ENCODE results near the gene GCC2.
"Not testable (repeated sequence)": the region's sequence is repeated elsewhere in the genome, so short reads cannot be mapped to it uniquely, and the experiment has no call there.

The GCC2 gene

DNA sequence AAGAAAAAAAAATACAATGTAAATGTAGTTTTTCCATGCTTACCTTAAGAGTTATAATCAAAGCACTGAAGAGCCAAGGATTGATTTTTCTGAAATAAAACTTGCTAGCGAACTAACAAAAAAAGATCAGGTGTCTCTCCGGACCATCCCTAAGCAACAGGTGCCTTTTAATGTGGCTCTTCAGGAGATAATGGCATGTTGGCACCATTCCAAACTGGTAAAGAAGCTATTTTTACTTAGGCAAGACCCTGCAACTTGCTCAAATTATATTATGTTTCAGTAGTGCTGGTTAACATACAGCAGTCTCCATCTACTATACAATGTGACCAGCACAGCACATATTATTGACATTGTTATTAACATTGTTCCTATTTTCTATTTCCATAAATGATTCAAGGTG lies 2.3 kb upstream of the GCC2 start:
- Histone ChIP-seq H3K27ac (ENCODE audit: low read depth, low read length) (no peak overlapping the region), H3K9me3 (ENCODE audit: control insufficient read depth, insufficient read depth, low read depth, low read length) (peaks cover 10% of the 10 kb centered on the region), H3K4me1 (ENCODE audit: control insufficient read depth, insufficient read depth, low read length) (peaks cover 11% of the 10 kb centered on the region; the same call in 1 of the 2 replicates), H3K9ac (ENCODE audit: low read length) (no peak overlapping the region), H3K36me3 (ENCODE audit: control insufficient read depth, insufficient read depth, low read length) (peaks cover 7% of the 10 kb centered on the region), H3K27me3 (ENCODE audit: control insufficient read depth, insufficient read depth, low read length) (no peaks in the 10 kb centered on the region), H3K4me3 (ENCODE audit: low read depth, low read length) (no peak overlapping the region)

DNA sequence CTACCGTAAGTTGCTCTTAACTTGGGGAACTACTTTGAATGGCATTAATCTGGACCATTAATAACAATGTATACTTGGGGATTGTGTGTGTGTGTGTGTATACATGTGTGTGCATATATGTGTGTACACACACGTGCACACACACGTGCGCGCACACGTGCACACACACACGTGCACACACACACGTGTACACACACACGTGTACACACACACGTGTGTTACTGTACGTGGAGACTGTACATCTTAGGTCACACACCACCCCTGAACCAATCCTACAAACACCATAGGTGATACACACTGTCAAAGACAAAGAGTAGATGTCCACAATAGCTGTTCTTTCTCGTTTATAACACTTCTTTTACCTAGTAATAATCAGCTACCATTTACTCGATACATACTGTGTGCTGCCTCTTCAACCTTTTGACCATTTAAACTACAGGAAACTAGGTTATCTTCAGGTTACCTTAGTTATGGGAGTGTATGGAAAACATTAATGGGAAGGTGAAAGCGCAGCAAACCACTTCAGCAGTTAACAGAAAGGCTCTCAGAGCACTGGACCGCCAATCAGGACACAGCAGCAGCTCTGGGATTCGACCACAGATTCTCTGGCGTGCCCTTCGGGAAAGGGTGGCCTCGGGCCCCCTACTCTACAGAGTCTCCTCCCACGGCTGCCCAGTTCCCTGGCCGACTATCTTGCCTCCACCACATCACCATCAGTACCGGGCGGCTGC lies 894 bp upstream of the GCC2 start:
- H3K27me3 ChIP-seq (ENCODE audit: control insufficient read depth, insufficient read depth, low read length) = no peaks in the 10 kb centered on the region
- H3K36me3 ChIP-seq (ENCODE audit: control insufficient read depth, insufficient read depth, low read length) = peaks cover 19% of the 10 kb centered on the region
- peak overlapping the region; percentile 92 for H3K9ac ChIP-seq (ENCODE audit: low read length)
- peak overlapping the region; percentile 85 for H3K27ac ChIP-seq (ENCODE audit: low read depth, low read length)
- H3K4me1 ChIP-seq (ENCODE audit: control insufficient read depth, insufficient read depth, low read length) = peaks cover 11% of the 10 kb centered on the region; the same call in 1 of the 2 replicates
- peaks cover 10% of the 10 kb centered on the region for H3K9me3 ChIP-seq (ENCODE audit: control insufficient read depth, insufficient read depth, low read depth, low read length)
- peak overlapping the region; percentile 92 for H3K4me3 ChIP-seq (ENCODE audit: low read depth, low read length)

DNA sequence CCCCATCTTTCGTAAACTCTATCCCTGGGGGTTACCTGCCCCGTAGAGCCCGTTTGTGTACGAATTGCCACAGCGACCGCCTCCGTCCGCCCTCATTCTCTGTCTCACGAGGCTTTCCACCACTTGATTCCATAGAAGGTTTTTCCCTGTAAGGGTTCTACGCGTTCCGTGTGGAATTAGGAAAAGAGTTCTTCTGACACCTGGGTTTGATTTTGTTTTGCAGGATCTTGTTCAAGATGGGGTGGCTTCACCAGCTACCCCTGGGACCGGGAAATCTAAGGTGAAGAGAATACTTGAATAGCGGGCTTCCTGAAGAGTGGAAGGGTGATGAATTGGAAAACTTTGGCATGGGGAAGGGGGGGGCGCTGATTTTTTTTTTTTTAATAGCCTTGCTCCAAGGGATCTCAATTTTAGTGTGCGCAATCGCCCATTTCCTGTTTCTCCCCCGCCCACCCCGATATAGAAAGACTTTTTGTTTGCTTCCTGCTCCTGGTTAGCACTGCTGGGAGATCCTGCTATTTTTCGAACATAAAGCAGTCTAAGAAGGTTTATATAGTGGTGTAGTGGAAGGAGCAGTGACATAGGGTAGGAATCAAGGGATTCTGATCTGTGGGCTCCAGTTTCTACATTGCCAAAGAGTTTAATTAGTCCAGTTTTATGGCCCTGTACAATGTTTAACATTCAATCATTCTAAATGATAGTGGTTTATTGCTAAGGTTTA lies 564 bp downstream of the GCC2 start:
- no peaks in the 10 kb centered on the region for H3K27me3 ChIP-seq (ENCODE audit: control insufficient read depth, insufficient read depth, low read length)
- peak overlapping the region; percentile 92 for H3K4me3 ChIP-seq (ENCODE audit: low read depth, low read length)
- no peaks in the 10 kb centered on the region for H3K9me3 ChIP-seq (ENCODE audit: control insufficient read depth, insufficient read depth, low read depth, low read length)
- peaks cover 11% of the 10 kb centered on the region; the same call in 1 of the 2 replicates for H3K4me1 ChIP-seq (ENCODE audit: control insufficient read depth, insufficient read depth, low read length)
- H3K9ac ChIP-seq (ENCODE audit: low read length) = peak overlapping the region; percentile 92
- H3K36me3 ChIP-seq (ENCODE audit: control insufficient read depth, insufficient read depth, low read length) = peaks cover 31% of the 10 kb centered on the region
- H3K27ac ChIP-seq (ENCODE audit: low read depth, low read length) = peak overlapping the region; percentile 85; the same call in 1 of the 2 replicates

DNA sequence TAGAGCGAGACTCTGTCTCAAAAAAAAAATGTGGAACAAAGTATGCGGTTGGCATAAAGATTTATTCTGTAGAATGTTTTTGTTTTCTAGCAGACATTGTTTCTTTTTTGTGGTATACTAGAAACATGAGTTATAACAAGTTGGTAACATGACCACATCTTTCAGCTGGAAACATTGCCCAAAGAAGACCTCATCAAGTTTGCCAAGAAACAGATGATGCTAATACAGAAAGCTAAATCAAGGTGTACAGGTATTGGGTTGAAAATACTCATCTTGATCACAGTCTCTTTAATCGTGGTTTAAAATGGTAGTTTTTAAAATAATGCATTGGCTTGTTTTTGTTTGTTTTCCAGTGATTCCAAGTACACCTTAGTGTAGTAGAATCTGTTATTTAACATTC lies 1.9 kb downstream of the GCC2 start:
- Histone ChIP-seq H3K4me3 (ENCODE audit: low read depth, low read length) (no peak overlapping the region), H3K36me3 (ENCODE audit: control insufficient read depth, insufficient read depth, low read length) (peaks cover 43% of the 10 kb centered on the region), H3K27me3 (ENCODE audit: control insufficient read depth, insufficient read depth, low read length) (no peaks in the 10 kb centered on the region)

DNA sequence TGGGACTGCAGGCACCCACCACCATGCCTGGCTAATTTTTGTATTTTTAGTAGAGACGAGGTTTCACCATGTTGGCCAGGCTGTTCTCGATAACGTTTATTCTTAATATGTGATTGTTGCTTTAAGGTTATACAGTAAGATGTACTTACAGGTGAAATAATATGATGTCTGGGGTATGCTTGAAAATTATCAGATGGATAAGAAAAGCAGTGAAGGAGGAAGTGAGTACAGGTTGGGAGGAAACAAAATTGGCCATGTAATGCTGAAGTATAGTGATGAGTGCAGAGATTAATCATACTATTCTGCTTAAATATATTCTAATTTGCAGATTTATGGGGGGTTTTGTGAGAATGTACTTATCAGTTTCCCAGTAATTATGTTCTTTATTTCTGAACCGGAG lies 3.0 kb downstream of the GCC2 start:
- Histone ChIP-seq H3K27ac (ENCODE audit: low read depth, low read length) (no peak overlapping the region), H3K36me3 (ENCODE audit: control insufficient read depth, insufficient read depth, low read length) (peaks cover 53% of the 10 kb centered on the region), H3K4me3 (ENCODE audit: low read depth, low read length) (no peak overlapping the region), H3K27me3 (ENCODE audit: control insufficient read depth, insufficient read depth, low read length) (no peaks in the 10 kb centered on the region), H3K9ac (ENCODE audit: low read length) (no peak overlapping the region), H3K4me1 (ENCODE audit: control insufficient read depth, insufficient read depth, low read length) (peaks cover 11% of the 10 kb centered on the region; the same call in 1 of the 2 replicates), H3K9me3 (ENCODE audit: control insufficient read depth, insufficient read depth, low read depth, low read length) (no peaks in the 10 kb centered on the region)

More for the DNA sequence above, 1.9 kb downstream of the GCC2 start:
- Histone ChIP-seq H3K27ac (ENCODE audit: low read depth, low read length) (no peak overlapping the region), H3K4me1 (ENCODE audit: control insufficient read depth, insufficient read depth, low read length) (peaks cover 11% of the 10 kb centered on the region; the same call in 1 of the 2 replicates), H3K9me3 (ENCODE audit: control insufficient read depth, insufficient read depth, low read depth, low read length) (no peaks in the 10 kb centered on the region), H3K9ac (ENCODE audit: low read length) (no peak overlapping the region)

DNA sequence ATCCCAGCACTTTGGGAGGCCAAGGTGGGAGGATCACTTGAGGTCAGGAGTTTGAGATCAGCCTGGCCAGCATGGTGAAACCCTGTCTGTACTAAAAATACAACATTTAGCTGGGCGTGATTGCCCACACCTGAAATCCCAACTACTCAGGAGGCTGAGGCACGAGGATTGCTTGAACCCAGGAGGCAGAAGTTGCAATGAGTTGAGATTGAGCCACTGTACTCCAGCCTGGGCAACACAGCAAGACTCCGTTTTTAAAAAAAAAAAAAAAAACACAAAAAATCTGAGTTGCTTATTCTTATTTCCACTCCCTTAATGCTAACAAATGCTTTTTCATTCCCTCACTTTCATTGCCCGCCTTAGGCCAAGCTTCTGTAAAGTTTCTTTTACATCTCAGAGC lies 4.5 kb downstream of the GCC2 start:
- not testable (repeated sequence) for H3K4me3 ChIP-seq (ENCODE audit: low read depth, low read length); H3K9ac ChIP-seq (ENCODE audit: low read length)

DNA sequence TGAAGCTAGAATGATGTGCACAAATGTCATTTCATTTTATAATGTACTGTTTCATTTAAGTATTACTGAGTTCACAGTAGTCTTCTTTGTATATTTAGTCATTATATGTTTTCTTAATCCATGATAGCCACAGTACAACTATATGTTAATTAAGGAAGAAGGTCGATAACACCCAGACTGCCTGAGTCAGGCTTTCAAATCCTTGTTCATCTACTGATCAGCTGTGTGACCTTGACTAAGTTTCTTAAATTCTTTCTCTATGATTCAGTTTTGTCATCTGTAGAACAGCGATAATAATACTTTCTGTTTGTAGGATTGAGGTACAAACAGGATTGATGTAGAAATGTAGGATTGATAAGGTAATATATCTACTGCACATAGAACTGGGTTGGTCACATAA lies 5.4 kb downstream of the GCC2 start:
- Histone ChIP-seq H3K27ac (ENCODE audit: low read depth, low read length) (no peak overlapping the region), H3K4me1 (ENCODE audit: control insufficient read depth, insufficient read depth, low read length) (peaks cover 7% of the 10 kb centered on the region; the same call in 1 of the 2 replicates), H3K27me3 (ENCODE audit: control insufficient read depth, insufficient read depth, low read length) (no peaks in the 10 kb centered on the region), H3K4me3 (ENCODE audit: low read depth, low read length) (no peak overlapping the region), H3K9ac (ENCODE audit: low read length) (no peak overlapping the region), H3K9me3 (ENCODE audit: control insufficient read depth, insufficient read depth, low read depth, low read length) (peaks cover 8% of the 10 kb centered on the region; the same call in 1 of the 2 replicates), H3K36me3 (ENCODE audit: control insufficient read depth, insufficient read depth, low read length) (peaks cover 68% of the 10 kb centered on the region)

More for the DNA sequence above, 4.5 kb downstream of the GCC2 start:
- H3K9me3 ChIP-seq (ENCODE audit: control insufficient read depth, insufficient read depth, low read depth, low read length); H3K4me1 ChIP-seq (ENCODE audit: control insufficient read depth, insufficient read depth, low read length); H3K27ac ChIP-seq (ENCODE audit: low read depth, low read length); H3K27me3 ChIP-seq (ENCODE audit: control insufficient read depth, insufficient read depth, low read length): not testable (repeated sequence)
- peaks cover 64% of the 10 kb centered on the region for H3K36me3 ChIP-seq (ENCODE audit: control insufficient read depth, insufficient read depth, low read length)

DNA sequence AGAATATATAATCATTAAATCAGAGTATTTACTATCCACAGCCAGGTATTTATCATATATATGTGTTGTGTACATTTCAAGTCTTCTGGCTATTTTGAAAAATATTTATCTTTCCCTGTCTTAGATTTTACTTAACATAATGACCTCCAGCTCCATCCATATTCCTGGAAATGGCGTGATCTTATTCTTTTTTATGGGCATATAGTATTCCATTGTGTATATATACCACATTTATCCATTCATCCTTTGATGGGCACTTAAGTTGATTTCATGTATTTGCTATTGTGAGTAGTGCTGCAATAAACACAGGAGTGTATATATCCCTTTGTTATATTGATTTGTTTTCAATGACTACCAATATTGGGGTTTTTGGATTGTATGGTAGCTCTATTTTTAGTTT lies 6.6 kb downstream of the GCC2 start:
- H3K27me3 ChIP-seq (ENCODE audit: control insufficient read depth, insufficient read depth, low read length) = no peaks in the 10 kb centered on the region
- H3K9ac ChIP-seq (ENCODE audit: low read length) = no peak overlapping the region
- no peak overlapping the region for H3K4me3 ChIP-seq (ENCODE audit: low read depth, low read length)
- H3K9me3 ChIP-seq (ENCODE audit: control insufficient read depth, insufficient read depth, low read depth, low read length) = peaks cover 8% of the 10 kb centered on the region; the same call in 1 of the 2 replicates
- H3K36me3 ChIP-seq (ENCODE audit: control insufficient read depth, insufficient read depth, low read length) = peaks cover 75% of the 10 kb centered on the region
- H3K27ac ChIP-seq (ENCODE audit: low read depth, low read length) = no peak overlapping the region
- H3K4me1 ChIP-seq (ENCODE audit: control insufficient read depth, insufficient read depth, low read length) = no peaks in the 10 kb centered on the region

DNA sequence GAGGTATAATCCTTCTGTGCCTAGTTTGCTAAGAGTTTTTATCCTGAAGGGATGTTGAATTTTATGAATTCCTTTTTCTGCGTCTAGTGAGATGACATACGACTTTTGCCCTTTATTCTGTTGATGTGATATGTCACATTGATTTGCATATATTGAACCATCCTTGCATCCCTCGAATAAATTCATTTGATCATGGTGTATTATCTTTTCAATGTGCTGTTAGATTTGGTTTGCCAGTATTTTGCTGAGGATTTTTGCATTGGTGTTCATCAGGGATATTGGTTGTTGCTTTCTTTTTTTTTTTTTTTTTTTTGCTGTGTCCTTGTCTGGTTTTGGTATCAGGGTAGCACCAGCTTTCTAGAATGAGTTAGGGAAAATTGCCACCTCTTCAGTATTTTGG lies 9.1 kb downstream of the GCC2 start:
- Histone ChIP-seq H3K27me3 (ENCODE audit: control insufficient read depth, insufficient read depth, low read length) (no peaks in the 10 kb centered on the region), H3K27ac (ENCODE audit: low read depth, low read length) (no peak overlapping the region), H3K9ac (ENCODE audit: low read length) (no peak overlapping the region), H3K9me3 (ENCODE audit: control insufficient read depth, insufficient read depth, low read depth, low read length) (peaks cover 8% of the 10 kb centered on the region; the same call in 1 of the 2 replicates), H3K4me3 (ENCODE audit: low read depth, low read length) (no peak overlapping the region), H3K36me3 (ENCODE audit: control insufficient read depth, insufficient read depth, low read length) (peaks cover 69% of the 10 kb centered on the region), H3K4me1 (ENCODE audit: control insufficient read depth, insufficient read depth, low read length) (no peaks in the 10 kb centered on the region)

DNA sequence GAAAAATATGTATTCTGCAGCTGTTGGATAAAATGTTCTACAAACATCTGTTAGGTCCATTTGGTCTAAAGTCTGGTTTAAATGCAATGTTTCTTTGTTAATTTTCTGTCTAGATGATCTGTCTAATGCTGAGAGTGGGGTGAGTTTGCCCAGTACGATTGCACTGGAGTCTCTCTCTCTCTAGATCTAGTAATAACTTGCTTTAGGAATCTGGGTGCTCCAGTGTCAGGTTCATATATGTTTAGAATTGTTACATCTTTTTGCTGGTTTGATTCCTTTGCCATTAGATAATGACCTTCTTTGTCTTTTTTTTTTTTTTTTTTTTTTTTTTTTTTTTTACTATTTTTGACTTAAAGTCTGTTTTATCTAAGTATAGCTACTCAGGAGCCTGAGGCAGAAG lies 10.4 kb downstream of the GCC2 start:
- H3K9ac ChIP-seq (ENCODE audit: low read length) = no peak overlapping the region
- peaks cover 71% of the 10 kb centered on the region for H3K36me3 ChIP-seq (ENCODE audit: control insufficient read depth, insufficient read depth, low read length)
- H3K9me3 ChIP-seq (ENCODE audit: control insufficient read depth, insufficient read depth, low read depth, low read length) = peaks cover 8% of the 10 kb centered on the region; the same call in 1 of the 2 replicates
- no peak overlapping the region for H3K4me3 ChIP-seq (ENCODE audit: low read depth, low read length)
- H3K27me3 ChIP-seq (ENCODE audit: control insufficient read depth, insufficient read depth, low read length) = no peaks in the 10 kb centered on the region
- no peak overlapping the region for H3K27ac ChIP-seq (ENCODE audit: low read depth, low read length)
- H3K4me1 ChIP-seq (ENCODE audit: control insufficient read depth, insufficient read depth, low read length) = no peaks in the 10 kb centered on the region
